Lower leg skin (tissue), 3 donors: ENCODE data around the gene PRRG1.

Source experiments
- CTCF ChIP-seq, 3 donors: fragments of 450-650 bp; IDR thresholded peaks; one replicate each; pipeline ENCODE4 v1.5.1; 2016; ENCODE audit warnings: antibody characterized with exemption in 3 of 3, mild to moderate bottlenecking in 3 of 3, moderate library complexity in 2 of 3
- POLR2A ChIP-seq, 2 donors: fragments of 450-650 bp; IDR thresholded peaks; one replicate each; pipeline ENCODE4 v1.6.1; 2016 to 2017; ENCODE audit warnings: antibody characterized with exemption in 2 of 2, mild to moderate bottlenecking in 1 of 2, moderate library complexity in 1 of 2

DNA sequence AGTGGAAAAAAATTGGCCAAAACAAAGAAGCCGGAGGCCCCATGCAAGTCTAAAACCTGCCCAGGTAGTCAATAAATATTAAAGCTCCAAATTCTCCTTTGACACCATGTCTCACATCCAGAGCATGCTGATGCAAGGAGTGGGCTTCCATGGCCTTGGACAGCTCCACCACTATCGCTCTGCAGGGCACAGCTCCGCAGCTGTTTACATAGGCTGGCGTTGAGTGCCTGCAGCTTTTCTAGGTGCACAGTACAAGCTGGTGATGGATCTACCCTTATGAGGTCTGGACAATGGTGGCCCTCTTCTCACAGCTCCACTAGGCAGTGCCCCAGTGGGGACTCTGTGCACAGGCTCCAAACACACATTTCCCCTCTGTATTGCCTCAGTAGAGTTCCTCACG, 138.1 kb downstream of the PRRG1 start:
- no peak for TF ChIP-seq POLR2A (IDR thresholded peaks at IDR 0.05)
- TF ChIP-seq CTCF (IDR thresholded peaks at IDR 0.05): no peak
